Measurements from ENCODE around the gene DNAH12.

Gene DNAH12

DNA sequence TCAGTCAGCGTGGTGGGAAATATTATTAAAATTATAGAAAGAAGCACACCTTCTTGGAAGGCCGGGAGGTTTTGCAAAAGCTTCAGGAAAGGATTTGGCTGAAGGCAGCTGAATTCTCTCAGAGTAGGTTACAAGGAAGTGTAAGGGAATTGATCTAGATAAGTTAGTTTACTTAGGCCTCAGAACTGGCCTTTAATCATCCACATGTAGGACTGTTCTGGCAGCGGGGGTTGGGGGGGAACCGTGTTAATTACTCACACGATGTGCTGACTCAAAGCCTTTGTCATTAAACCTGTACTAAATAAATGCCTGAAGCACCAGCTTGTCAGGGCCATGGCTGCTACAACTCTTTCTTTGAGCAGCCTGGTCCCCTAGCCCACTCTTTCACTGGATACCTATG, 264.5 kb downstream of the DNAH12 start:
- TF ChIP-seq SNAI2 (CRISPR knock-in tag; IDR thresholded peaks at IDR 0.05) (no peak), ZFP30 (CRISPR knock-in tag; IDR thresholded peaks at IDR 0.05) (no peak), ZNF8 (CRISPR knock-in tag; IDR thresholded peaks at IDR 0.05) (no peak), RARB (CRISPR knock-in tag; IDR thresholded peaks at IDR 0.05) (no peak), BACH2 (CRISPR knock-in tag; IDR thresholded peaks at IDR 0.05; ENCODE audit: borderline replicate concordance) (no peak), ZC3H10 (CRISPR knock-in tag; IDR thresholded peaks at IDR 0.05) (no peak), ZNF70 (CRISPR knock-in tag; IDR thresholded peaks at IDR 0.05) (no peak), PPARA (CRISPR knock-in tag; IDR thresholded peaks at IDR 0.05; ENCODE audit: borderline replicate concordance) (no peak), ZNF565 (CRISPR knock-in tag; conservative IDR thresholded peaks at IDR 0.05; ENCODE audit: low read depth) (no peak), CSDC2 (CRISPR knock-in tag; IDR thresholded peaks at IDR 0.05) (no peak), ESRRG (CRISPR knock-in tag; IDR thresholded peaks at IDR 0.05) (no peak), OSR1 (CRISPR knock-in tag; IDR thresholded peaks at IDR 0.05) (no peak), GLIS3 (CRISPR knock-in tag; IDR thresholded peaks at IDR 0.05) (no peak)
- TF ChIP-seq, protein P1, sequence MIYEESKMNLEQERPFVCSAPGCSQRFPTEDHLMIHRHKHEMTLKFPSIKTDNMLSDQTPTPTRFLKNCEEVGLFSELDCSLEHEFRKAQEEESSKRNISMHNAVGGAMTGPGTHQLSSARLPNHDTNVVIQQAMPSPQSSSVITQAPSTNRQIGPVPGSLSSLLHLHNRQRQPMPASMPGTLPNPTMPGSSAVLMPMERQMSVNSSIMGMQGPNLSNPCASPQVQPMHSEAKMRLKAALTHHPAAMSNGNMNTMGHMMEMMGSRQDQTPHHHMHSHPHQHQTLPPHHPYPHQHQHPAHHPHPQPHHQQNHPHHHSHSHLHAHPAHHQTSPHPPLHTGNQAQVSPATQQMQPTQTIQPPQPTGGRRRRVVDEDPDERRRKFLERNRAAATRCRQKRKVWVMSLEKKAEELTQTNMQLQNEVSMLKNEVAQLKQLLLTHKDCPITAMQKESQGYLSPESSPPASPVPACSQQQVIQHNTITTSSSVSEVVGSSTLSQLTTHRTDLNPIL (CRISPR knock-in tag; IDR thresholded peaks at IDR 0.05; ENCODE audit: low read depth), result no peak
- TF ChIP-seq, protein P2, sequence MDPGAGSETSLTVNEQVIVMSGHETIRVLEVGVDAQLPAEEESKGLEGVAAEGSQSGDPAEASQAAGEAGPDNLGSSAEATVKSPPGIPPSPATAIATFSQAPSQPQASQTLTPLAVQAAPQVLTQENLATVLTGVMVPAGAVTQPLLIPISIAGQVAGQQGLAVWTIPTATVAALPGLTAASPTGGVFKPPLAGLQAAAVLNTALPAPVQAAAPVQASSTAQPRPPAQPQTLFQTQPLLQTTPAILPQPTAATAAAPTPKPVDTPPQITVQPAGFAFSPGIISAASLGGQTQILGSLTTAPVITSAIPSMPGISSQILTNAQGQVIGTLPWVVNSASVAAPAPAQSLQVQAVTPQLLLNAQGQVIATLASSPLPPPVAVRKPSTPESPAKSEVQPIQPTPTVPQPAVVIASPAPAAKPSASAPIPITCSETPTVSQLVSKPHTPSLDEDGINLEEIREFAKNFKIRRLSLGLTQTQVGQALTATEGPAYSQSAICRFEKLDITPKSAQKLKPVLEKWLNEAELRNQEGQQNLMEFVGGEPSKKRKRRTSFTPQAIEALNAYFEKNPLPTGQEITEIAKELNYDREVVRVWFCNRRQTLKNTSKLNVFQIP (CRISPR knock-in tag; IDR thresholded peaks at IDR 0.05; ENCODE audit: borderline replicate concordance, low read depth), result no peak
- TF ChIP-seq, protein P3, sequence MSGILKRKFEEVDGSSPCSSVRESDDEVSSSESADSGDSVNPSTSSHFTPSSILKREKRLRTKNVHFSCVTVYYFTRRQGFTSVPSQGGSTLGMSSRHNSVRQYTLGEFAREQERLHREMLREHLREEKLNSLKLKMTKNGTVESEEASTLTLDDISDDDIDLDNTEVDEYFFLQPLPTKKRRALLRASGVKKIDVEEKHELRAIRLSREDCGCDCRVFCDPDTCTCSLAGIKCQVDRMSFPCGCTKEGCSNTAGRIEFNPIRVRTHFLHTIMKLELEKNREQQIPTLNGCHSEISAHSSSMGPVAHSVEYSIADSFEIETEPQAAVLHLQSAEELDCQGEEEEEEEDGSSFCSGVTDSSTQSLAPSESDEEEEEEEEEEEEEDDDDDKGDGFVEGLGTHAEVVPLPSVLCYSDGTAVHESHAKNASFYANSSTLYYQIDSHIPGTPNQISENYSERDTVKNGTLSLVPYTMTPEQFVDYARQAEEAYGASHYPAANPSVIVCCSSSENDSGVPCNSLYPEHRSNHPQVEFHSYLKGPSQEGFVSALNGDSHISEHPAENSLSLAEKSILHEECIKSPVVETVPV (CRISPR knock-in tag; IDR thresholded peaks at IDR 0.05), result no peak
- TF ChIP-seq, protein P4, sequence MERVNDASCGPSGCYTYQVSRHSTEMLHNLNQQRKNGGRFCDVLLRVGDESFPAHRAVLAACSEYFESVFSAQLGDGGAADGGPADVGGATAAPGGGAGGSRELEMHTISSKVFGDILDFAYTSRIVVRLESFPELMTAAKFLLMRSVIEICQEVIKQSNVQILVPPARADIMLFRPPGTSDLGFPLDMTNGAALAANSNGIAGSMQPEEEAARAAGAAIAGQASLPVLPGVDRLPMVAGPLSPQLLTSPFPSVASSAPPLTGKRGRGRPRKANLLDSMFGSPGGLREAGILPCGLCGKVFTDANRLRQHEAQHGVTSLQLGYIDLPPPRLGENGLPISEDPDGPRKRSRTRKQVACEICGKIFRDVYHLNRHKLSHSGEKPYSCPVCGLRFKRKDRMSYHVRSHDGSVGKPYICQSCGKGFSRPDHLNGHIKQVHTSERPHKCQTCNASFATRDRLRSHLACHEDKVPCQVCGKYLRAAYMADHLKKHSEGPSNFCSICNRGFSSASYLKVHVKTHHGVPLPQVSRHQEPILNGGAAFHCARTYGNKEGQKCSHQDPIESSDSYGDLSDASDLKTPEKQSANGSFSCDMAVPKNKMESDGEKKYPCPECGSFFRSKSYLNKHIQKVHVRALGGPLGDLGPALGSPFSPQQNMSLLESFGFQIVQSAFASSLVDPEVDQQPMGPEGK (CRISPR knock-in tag; IDR thresholded peaks at IDR 0.05; ENCODE audit: borderline replicate concordance), result no peak
- ATAC-seq, result no peak

DNA sequence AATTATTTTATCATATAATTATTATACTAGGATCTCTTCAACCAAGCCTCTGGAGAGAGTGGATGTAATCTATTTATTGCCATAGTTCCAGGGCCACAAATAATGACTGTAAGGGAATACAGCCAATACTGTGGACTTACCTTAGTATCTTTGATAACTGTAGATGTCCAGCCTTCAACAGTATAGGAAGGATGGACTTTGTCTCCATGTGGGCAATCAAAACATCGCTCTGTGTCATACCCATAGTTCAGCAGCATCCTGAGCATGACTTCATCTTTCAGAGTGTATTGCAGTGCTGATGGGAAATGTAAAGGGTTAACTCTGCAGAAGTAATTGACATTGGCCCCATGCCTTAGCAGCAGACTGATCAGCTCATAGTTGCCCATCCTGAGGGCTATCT, 265.9 kb downstream of the DNAH12 start:
- TF ChIP-seq ZNF565 (CRISPR knock-in tag; conservative IDR thresholded peaks at IDR 0.05; ENCODE audit: low read depth) (no peak), ZC3H10 (CRISPR knock-in tag; IDR thresholded peaks at IDR 0.05) (no peak), CSDC2 (CRISPR knock-in tag; IDR thresholded peaks at IDR 0.05) (no peak)
- TF ChIP-seq, protein P2 (CRISPR knock-in tag; IDR thresholded peaks at IDR 0.05; ENCODE audit: borderline replicate concordance, low read depth), result no peak
- ATAC-seq, result no peak

DNA sequence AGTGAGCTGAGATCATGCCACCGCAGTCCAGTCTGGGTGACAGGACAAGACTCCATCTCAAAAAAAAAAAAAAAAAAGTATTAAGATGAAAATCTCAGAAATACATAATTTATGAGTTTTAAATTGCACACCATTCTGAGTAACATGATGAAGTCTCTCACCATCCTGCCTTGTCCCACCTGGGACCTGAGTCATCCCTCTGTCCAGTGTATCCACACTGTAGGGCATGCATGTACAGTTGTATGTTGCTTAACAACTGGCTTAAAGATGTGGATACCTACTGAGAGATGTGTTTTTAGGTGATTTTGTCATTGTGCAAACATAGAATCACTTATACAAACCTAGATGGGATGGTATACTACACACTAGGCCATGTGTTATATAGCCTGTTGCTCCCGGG, 268.8 kb downstream of the DNAH12 start:
- TF ChIP-seq, protein P1 (CRISPR knock-in tag; IDR thresholded peaks at IDR 0.05; ENCODE audit: low read depth), result no peak
- TF ChIP-seq RARB (CRISPR knock-in tag; IDR thresholded peaks at IDR 0.05), result no peak
- TF ChIP-seq ZNF565 (CRISPR knock-in tag; conservative IDR thresholded peaks at IDR 0.05; ENCODE audit: low read depth), result no peak
- no peak for TF ChIP-seq ARNTL (CRISPR knock-in tag; IDR thresholded peaks at IDR 0.05; ENCODE audit: borderline replicate concordance, low read depth)
- ATAC-seq, result no peak

DNA sequence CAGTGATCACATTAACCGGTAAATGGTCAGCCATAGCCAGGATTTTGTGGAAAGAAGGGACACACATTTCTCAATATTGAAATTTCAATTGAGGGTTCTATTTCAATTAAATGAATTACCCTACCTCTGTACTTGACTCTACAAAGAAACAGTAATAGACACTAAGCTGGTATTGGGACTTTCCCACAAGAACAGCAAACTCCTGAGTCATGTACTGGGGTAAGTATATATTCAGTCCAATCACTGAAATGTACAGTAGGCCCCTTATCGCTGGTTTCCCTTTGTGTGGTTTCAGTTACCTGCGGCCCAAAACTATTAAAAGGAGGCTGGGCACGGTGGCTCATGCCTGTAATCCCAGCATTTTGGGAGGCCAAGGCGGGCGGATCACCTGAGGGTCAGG, 269.3 kb downstream of the DNAH12 start:
- no peak for ATAC-seq
- TF ChIP-seq ESRRG (CRISPR knock-in tag; IDR thresholded peaks at IDR 0.05) (no peak), ZFP3 (CRISPR knock-in tag; IDR thresholded peaks at IDR 0.05) (no peak)
